HG03378 (cell line): ENCODE data around the gene WDR4.
"Not testable (repeated sequence)": the region's sequence is repeated elsewhere in the genome, so short reads cannot be mapped to it uniquely, and the experiment has no call there.

Experiments
- ATAC-seq: cut with Tn5 transposase; IDR thresholded peaks from one replicate; pipeline ENCODE4 v1.9.1; 2021; ENCODE audit warnings: mild to moderate bottlenecking, moderate library complexity; ENCODE audit not compliant: unreplicated experiment

The WDR4 gene

DNA sequence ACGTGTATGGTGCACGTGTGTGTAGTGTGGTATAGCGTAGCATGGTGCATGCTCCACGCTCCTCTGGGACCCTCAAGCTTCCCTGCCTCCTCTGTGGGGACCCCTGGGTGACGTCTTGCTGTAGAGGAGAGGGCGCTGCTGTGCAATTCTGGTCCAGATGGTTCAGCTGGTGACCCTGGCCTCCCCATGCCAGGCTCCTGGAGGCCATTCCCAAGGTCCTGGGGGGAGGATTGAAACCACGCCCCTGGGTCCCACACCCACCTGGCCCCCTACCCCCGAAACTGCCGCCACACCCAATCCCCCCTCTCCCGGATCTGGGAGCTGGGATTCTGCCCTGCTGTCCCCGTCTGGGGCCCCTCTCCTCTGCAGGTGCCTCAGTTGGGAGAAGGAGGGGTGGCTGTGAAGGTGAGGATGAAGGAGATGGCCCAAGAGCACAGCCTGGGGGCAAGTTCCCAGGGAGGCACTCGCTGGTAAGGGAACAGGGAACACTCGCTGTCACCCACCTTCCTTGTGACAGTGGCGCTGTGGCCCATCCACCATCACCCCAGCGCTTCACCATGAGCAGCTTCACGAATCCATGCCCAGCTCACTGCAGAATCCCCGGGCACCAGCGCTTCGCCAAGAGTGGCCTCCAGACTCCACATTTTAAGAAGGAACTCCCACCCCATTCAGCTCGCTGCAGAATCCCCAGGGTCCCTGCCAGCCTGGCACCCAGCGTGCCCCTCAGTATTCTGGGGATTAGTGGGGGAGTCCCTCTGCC, 38.0 kb downstream of the WDR4 start:
- ATAC-seq, result no peak

DNA sequence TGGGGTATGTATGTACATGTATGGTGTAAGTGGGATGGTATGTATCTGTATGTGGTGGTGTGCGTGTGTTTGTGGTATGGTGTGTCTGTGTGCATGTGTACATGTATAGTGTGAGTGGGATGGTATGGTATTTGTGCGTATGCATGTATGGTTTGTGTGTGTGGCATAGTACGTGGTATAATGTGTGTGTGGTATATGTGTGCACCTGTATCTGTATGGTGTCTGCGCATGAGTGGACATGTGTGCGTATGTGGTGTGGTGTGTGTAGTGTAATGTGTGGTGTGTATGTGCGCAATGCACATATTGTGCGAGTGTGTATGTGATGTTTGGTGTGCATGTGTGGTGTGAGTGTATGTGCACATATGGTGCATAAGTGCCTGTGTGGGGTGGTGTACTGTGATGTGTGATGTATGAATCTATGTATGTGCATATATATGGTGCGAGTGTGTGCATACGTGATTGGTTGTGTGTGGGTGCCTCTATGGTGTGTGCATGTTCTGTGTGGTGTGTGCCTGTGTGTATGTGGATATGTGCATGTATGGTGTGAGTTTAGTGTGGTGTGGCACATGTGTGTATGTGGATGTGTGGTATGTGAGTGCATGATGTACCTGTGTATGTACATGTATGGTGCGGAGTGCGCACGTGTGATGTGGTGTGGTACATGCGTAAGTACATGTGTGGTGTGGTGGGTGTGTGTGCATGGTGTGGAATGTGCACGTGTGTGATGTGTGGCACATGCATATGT, 38.8 kb downstream of the WDR4 start:
- no peak for ATAC-seq

GRCh38 chr21:42839271-42840231, 39.8 kb downstream of the WDR4 start:
- no peak for ATAC-seq

DNA sequence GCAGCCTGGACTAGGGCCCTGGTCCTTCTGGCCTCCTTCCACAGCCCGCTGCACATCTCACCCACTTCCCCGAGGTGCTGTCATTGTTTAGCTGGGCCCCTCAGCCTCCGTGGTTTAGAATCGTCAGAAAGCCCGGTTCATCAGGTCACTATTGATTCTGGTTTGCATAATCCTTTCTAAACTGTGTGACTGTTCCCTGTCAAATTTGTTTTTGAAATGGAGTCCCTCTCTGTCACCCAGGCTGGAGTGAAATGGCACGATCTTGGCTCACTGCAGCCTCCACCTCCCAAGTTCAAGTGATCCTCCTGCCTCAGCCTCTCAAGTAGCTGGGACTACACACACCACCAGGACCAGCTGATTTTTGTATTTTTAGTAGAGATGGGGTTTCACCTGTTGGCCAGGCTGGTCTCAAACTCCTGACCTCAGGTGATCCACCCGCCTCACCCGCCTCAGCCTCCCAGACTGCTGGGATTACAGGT, 41.1 kb downstream of the WDR4 start:
- not testable (repeated sequence) for ATAC-seq

DNA sequence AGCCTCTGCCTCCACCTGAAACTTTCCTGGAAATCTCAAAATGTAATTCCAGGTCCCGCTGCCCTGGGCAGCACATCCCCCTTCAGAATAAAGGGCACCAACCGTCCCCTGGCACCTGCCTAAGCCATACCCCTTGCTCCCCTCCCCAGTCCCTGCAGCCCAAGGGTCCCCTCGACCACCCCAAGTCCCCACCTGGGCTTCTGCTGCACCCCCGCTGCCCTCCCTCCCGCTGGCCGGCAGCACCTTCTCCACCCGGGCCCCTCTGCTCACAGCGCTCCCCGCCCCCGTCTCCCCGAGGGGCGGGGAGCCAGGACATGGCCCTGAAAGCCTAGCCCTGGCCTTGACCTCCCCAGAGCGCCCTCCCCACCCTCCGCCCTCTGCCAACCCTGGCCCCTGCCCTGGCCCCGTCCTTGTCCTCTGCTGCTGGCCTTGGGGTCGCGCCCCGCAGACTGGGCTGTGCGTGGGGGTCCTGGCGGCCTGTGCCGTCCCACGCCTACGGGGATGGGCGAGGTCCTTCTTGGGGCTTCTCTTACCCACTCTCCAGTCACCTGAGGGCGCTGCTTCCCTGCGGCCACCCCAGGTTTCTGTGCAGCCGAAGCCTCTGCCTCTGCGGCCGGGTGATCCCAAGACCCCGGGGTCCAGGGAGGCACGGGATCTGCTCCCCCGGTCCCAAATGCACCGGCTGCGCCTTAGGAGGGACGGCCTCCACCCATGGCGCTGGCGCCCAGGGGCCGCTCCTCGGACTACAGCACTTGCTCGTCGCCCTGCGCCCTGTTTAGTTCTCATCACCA, 41.7 kb downstream of the WDR4 start:
- no peak for ATAC-seq

GRCh38 chr21:42836767-42837301, 42.5 kb downstream of the WDR4 start:
- ATAC-seq, result no peak

DNA sequence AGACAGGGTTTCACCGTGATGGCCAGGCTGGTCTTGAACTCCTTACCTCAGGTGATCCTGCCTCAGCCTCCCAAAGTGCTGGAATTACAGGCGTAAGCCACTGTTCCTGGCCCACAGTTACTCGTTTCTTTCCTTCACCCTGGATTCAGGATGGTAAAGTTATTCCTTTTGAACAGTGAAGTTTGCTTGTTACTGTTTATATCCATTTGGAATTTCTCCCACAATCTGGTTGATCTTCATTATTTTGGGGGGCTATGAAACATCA, 43.0 kb downstream of the WDR4 start:
- ATAC-seq, result no peak

DNA sequence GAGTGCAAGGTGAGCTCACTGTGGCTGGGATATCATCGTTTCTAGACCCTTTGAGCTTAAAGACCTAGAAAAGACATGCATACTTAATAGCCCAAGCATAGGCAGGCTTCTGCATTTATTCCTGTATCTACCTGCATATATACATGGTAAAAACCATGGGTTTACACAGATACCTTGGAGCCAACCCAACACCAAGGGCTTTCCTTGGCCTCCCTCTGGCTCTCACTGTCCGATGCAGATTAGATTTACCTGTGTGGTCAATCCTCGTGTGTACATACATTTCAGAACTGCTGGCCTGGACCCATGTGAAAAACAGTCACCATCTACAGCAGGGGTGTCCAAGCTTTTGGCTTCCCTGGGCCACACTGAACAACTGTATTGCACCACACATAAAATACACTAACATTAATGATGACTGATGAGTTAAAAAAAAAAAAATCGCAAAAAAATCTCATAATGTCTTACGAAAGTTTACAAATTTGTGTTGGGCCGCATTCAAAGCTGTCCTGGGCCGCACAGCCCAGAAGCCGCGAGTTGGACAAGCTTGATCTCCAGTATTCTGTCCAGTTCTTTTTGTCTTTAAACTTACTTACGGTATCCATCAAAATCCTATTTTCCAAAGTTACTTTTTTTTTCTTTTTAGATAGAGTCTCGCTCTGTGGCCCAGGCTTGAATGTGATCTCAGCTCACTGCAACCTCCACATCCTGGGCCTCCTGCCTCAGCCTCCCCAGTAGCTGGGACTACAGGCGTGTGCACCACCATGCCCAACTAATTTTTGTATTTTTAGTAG, 43.5 kb downstream of the WDR4 start:
- ATAC-seq, result no peak

DNA sequence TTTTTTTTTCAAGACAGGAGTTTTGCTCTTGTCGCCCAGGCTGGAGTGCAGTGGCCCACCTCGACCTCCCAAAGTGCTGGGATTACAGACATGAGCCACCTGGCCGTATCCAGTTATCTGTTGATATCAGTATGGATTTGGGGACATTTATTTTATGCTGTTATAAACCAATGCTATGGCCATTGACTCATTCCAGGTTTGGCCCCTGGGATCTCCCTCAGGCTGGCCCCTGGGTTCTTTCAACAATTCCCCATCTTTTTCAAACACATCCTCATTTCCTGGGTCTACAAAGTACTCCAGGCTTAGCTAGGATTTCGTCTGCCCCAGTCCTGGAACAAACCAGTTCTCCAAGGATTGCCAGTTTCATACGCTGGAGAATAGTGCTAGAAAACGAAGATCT, 44.1 kb downstream of the WDR4 start:
- no peak for ATAC-seq

- no peak for ATAC-seq
These were observed 44.6 kb downstream of the WDR4 start for GRCh38 chr21:42834726-42835191.

- no peak for ATAC-seq
These were observed 45.2 kb downstream of the WDR4 start for GRCh38 chr21:42833859-42834725.

GRCh38 chr21:42833439-42833815, 45.9 kb downstream of the WDR4 start:
- ATAC-seq, result peak; percentile 55

GRCh38 chr21:42832321-42832630, 47.1 kb downstream of the WDR4 start:
- ATAC-seq, result not testable (repeated sequence)

DNA sequence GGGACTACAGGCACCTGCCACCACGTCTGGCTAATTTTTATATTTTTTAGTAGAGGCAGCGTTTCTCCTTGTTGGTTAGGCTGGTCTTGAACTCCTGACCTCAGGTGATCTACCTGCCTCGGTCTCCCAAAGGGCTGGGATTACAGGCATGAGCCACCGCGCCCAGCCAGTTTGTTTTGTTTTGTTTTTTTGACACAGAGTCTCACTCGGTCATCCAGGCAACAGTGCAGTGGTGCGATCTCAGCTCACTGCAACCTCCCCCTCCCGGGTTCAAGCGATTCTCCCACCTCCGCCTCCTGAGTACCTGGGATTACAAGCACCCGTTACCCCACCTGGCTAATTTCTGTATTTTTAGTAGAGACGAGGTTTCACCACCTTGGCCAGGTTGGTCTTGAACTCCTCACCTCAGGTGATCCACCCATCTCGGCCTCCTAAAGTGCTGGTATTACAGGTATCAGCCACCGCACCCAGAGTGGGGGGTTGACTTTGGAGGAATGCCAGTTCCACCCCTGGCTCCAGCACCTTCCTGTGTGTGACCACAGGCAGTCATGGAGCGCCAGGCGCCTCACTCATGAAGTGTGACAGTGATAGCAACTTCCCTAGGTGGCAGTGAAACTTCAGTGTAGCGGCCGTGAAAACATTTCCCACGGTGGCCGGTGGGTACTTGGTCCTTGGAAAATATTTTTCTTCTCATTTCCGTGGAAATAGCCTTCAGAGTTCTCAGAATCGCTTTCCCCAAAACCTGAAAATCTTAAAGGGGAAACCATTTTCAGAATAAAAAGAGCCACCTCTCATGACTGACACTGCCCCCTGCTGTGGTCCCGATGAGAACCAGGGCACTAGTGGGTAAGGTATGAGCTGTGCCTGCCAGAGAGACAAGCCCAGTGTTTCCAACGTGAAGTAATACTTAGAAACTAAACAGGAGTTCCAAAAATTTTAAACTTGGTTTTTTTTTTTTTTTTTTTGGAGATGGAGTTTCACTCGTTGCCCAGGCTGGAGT, 48.6 kb downstream of the WDR4 start:
- no peak for ATAC-seq

DNA sequence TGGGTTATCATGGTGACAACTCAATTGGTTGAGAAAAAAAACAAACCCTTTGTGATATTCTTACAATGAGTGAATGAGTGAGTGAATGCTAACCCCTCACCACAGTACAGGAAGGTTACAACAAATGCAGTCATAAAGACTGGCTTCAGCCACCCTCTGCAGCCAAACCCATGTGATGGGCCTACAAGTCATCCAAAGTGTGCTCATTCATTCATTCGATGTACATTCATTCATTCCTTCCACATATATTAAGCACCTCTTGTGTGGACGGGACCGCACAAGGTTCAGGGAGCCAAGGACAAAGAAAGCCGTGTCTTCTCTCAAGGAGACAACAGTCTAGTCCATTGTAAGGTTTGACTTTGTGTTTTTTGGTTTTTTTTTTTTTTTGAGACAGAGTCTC, 49.4 kb downstream of the WDR4 start:
- ATAC-seq, result no peak

DNA sequence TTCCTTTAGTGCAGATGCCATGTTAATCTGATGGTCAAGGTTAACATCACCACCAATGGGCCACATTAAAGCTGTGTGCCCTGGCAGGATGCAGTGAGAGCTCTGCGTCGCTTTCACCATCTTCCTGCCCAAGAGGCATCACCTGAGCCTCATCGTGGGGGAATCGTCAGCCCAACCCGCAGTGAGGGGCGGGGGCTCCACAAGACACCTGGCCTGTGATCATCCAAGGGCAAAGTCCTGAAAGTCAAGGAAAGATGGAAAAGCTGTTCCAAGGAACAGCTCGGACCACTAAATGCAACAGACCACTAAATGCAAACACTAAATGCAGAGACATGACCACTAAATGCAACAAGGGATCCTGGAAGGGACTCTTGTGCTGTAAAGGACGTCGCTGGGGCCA, 49.9 kb downstream of the WDR4 start:
- ATAC-seq, result no peak

DNA sequence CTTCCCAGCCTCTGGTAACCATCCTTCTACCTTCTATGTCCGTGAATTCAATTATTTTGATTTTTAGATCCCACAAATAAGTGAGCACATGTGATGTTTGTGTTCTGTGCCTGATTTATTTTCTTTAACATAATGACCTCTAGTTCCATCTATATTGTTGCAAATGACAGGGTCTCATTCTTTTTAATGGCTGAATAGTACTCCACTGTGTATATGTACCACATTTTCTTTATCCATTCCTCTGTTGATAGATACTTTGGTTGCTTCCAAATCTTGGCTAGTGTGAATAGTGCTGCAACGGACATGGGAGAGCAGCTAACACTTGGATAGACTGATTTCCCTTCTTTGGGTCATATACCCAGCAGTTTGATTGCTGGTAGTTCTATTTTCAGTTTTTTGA, 51.8 kb downstream of the WDR4 start:
- no peak for ATAC-seq
